Measurements from ENCODE around the gene LCA5L.

- no peak for TF ChIP-seq GATA2 (IDR thresholded peaks at IDR 0.05; ENCODE audit: low read depth, low read length)
- TF ChIP-seq GATA3 (IDR thresholded peaks at IDR 0.05; ENCODE audit: low read depth, low read length) = no peak
Measured at GRCh38 chr21:39434950-39435349, 10.6 kb downstream of the LCA5L start.
